Vagina (tissue), 2 donors: ENCODE results near the gene ZRANB1. TPM values are rescaled to one million over a fixed set of nuclear protein-coding genes. Genes with fewer than 3 reads are reported as not detected.

ENCODE experiments used
- DNase-seq, 2 donors: peaks; one replicate each; pipeline ENCODE4 v3.0.0-alpha.2; 2017; ENCODE audit errors: extremely low spot score in 2 of 2
- H3K27ac ChIP-seq: fragments of 200-600 bp; sonication (generic); one replicate; pipeline ENCODE4 v1.5.1; 2019
- H3K27me3 ChIP-seq: fragments of 200-600 bp; sonication (generic); one replicate; pipeline ENCODE4 v1.5.1; 2019
- H3K36me3 ChIP-seq, 2 donors: fragments of 200-600 bp; sonication (generic); one replicate each; pipeline ENCODE4 v1.5.1; 2017 to 2019
- H3K4me1 ChIP-seq: fragments of 200-600 bp; sonication (generic); one replicate; pipeline ENCODE4 v1.5.1; 2019
- H3K4me3 ChIP-seq, 2 donors: fragments of 200-600 bp; sonication (generic); 1 replicate in 1 of 2; 2 replicates in 1 of 2; pipeline ENCODE4 v1.5.1; 2016 to 2019
- H3K9me3 ChIP-seq: fragments of 200-600 bp; sonication (generic); one replicate; pipeline ENCODE4 v1.5.1; 2019
- POLR2A ChIP-seq, 2 donors: fragments of 450-650 bp; IDR thresholded peaks; one replicate each; pipeline ENCODE4 v1.6.1; 2017; ENCODE audit warnings: antibody characterized with exemption in 2 of 2, mild to moderate bottlenecking in 2 of 2, moderate library complexity in 2 of 2
- POLR2AphosphoS5 ChIP-seq, 2 donors: sonication (generic); formaldehyde crosslinking; IDR thresholded peaks; one replicate each; pipeline ENCODE4 v1.9.0; 2017; ENCODE audit warnings: antibody characterized with exemption in 2 of 2, mild to moderate bottlenecking in 2 of 2, low read depth in 1 of 2; ENCODE audit not compliant: insufficient read depth in 1 of 2
- intact Hi-C: fragments of 100-400 bp; cut with DNase I; formaldehyde crosslinking; loops from one replicate; pipeline ENCODE4 v1.15.1; 2023
- total RNA-seq: library from RNA; depleted of rRNA; stranded (reverse); fragments of >200 nt; gene quantifications from one replicate; pipeline ENCODE4 v1.2.3, GENCODE V29; 2016
- TF ChIP-seq, protein P1 (sequence below), 3 experiments: fragments of 450-650 bp in 2 of 3; fragments of 200-600 bp in 1 of 3; sonication (generic) in 1 of 3; IDR thresholded peaks; one replicate each; pipeline ENCODE4 v1.5.1; 2017 to 2019; ENCODE audit warnings: antibody characterized with exemption in 3 of 3, mild to moderate bottlenecking in 2 of 3, moderate library complexity in 2 of 3

ZRANB1 gene
- total RNA-seq, 1 donor from 2014 or later: 23.8 TPM

DNA sequence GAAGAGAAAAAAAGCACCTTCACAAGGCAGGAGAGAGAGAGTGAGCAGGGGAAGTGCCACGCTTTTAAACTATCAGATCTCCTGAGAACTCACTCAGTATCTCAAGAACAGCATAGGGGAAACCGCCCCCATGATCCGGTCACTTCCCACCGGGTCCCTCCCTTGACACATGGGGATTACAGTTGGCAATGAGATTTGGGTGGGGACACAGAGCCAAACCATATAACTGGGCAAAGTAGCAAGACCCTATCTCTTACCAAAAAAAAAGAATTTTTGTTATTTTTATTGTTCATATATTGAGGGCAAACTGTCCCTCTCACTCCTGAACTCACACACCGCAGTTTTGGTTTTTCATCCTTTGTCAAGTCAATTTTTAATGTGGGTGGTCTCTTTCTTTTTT, 18.2 kb upstream of the ZRANB1 start:
- Histone ChIP-seq H3K4me3 (no peak overlapping the region), H3K27me3 (no peaks in the 10 kb centered on the region), H3K4me1 (peaks cover 80% of the 10 kb centered on the region), H3K27ac (no peak overlapping the region), H3K9me3 (no peaks in the 10 kb centered on the region), H3K36me3 (peaks cover 0 to 14% of the 10 kb centered on the region in 2 donors)
- intact Hi-C loops: no loop called here
- TF ChIP-seq POLR2A (IDR thresholded peaks at IDR 0.05) (no peak), POLR2AphosphoS5 (IDR thresholded peaks at IDR 0.05; ENCODE audit: insufficient read depth in 1 of 2, low read depth in 1 of 2) (no peak)
- TF ChIP-seq, protein P1, sequence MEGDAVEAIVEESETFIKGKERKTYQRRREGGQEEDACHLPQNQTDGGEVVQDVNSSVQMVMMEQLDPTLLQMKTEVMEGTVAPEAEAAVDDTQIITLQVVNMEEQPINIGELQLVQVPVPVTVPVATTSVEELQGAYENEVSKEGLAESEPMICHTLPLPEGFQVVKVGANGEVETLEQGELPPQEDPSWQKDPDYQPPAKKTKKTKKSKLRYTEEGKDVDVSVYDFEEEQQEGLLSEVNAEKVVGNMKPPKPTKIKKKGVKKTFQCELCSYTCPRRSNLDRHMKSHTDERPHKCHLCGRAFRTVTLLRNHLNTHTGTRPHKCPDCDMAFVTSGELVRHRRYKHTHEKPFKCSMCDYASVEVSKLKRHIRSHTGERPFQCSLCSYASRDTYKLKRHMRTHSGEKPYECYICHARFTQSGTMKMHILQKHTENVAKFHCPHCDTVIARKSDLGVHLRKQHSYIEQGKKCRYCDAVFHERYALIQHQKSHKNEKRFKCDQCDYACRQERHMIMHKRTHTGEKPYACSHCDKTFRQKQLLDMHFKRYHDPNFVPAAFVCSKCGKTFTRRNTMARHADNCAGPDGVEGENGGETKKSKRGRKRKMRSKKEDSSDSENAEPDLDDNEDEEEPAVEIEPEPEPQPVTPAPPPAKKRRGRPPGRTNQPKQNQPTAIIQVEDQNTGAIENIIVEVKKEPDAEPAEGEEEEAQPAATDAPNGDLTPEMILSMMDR (IDR thresholded peaks at IDR 0.05): no peak
- no peak for DNase-seq

DNA sequence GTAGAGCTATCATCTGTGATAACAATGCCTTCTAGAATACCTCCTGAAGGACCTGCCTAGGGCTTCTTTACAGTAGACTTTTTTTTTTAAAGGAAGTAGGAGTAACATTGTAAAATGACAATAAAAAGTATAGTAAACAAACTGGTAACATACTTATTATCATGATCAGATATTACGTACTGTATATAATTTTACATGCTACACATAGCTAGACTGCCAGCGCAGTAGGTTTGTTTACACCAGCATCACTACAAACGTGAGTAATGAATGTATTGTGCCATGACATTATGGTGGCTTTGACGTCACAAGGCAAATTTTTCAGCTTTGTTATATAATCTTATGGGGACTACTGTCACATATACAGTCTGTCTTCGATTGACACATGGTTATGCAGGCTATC, 15.4 kb upstream of the ZRANB1 start:
- Histone ChIP-seq H3K27me3 (no peaks in the 10 kb centered on the region), H3K9me3 (no peaks in the 10 kb centered on the region), H3K36me3 (peaks cover 0 to 14% of the 10 kb centered on the region in 2 donors), H3K4me3 (no peak overlapping the region), H3K4me1 (peaks cover 59% of the 10 kb centered on the region), H3K27ac (no peak overlapping the region)
- intact Hi-C loops: no loop called here
- TF ChIP-seq POLR2A (IDR thresholded peaks at IDR 0.05) (no peak), POLR2AphosphoS5 (IDR thresholded peaks at IDR 0.05; ENCODE audit: insufficient read depth in 1 of 2, low read depth in 1 of 2) (no peak)
- TF ChIP-seq, protein P1 (IDR thresholded peaks at IDR 0.05): no peak
- no peak for DNase-seq

DNA sequence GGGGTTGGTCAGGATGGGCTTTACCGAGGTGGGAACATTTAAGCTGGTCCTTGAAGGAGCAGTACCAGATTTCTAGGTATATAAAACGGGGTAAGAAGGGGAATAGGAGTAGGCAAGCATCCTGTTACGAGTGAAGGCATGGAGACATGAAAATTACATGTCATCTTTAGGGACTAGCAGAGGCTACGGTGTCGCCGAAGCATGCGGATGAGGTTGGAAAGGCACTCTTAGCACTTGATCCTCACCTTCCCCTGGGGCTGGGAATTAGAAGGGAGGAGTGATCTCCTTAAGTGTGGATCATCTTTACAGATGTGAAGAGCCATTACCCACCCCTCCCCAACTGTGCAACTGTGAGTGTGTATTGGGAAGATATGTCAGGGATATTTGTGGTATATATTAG, 13.8 kb upstream of the ZRANB1 start:
- TF ChIP-seq POLR2A (IDR thresholded peaks at IDR 0.05) (no peak), POLR2AphosphoS5 (IDR thresholded peaks at IDR 0.05; ENCODE audit: insufficient read depth in 1 of 2, low read depth in 1 of 2) (no peak)
- TF ChIP-seq, protein P1 (IDR thresholded peaks at IDR 0.05): no peak
- H3K4me1 ChIP-seq: peaks cover 47% of the 10 kb centered on the region

DNA sequence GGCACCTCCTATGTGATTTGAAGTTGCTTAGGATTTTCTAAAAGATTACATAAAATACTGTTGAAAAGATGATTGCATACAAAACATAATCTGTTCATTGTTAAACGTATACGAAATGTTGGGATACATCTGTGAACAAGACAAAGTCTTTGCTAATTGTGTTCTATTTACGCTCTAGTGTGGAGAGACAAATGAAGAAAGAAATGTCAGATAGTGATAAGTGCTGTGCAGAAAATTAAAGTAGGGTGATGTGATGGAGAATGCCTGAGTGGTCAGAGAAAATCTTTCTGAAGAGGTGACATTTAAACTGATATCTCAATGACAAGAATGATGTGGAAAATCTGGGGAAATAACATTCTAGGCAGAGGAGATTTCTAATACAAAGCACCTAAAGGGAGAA, 13.4 kb upstream of the ZRANB1 start:
- intact Hi-C loops: no loop called here

More for the DNA sequence above, 13.8 kb upstream of the ZRANB1 start:
- no peak overlapping the region for H3K4me3 ChIP-seq
- H3K36me3 ChIP-seq: peaks cover 0 to 8% of the 10 kb centered on the region in 2 donors
- no peaks in the 10 kb centered on the region for H3K27me3 ChIP-seq
- intact Hi-C loops: no loop called here
- no peaks in the 10 kb centered on the region for H3K9me3 ChIP-seq
- no peak overlapping the region for H3K27ac ChIP-seq
- no peak for DNase-seq

DNA sequence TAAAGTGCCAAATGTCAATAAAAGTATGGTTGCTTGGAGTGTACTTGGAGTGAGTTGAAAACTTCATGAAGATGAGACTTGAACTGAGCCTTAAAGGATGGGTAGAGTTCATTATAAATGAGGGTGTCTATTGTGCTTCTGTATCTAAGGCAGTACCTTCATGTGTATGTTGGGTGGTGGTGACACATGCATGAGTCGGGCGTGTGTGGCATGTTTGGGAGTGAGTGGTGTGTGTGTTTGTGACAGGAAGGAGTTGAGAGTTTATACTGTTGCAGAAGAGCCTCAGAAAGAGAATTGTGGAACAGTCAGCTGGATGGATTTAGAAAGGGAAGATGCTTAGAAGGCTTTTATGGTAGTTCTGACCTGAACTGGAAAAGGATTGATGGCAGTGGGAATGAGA, 6.0 kb upstream of the ZRANB1 start:
- intact Hi-C loops: no loop called here
- Histone ChIP-seq H3K36me3 (no peaks in the 10 kb centered on the region), H3K27ac (no peak overlapping the region), H3K9me3 (no peaks in the 10 kb centered on the region), H3K4me3 (no peak overlapping the region), H3K4me1 (peaks cover 31% of the 10 kb centered on the region), H3K27me3 (no peaks in the 10 kb centered on the region)
- TF ChIP-seq, protein P1 (IDR thresholded peaks at IDR 0.05): no peak
- TF ChIP-seq POLR2A (IDR thresholded peaks at IDR 0.05): no peak
- no peak for TF ChIP-seq POLR2AphosphoS5 (IDR thresholded peaks at IDR 0.05; ENCODE audit: insufficient read depth in 1 of 2, low read depth in 1 of 2)
- no peak for DNase-seq

More for the DNA sequence above, 13.4 kb upstream of the ZRANB1 start:
- no peaks in the 10 kb centered on the region for H3K9me3 ChIP-seq
- H3K36me3 ChIP-seq: peaks cover 0 to 7% of the 10 kb centered on the region in 2 donors
- peaks cover 45% of the 10 kb centered on the region for H3K4me1 ChIP-seq
- no peak for TF ChIP-seq POLR2A (IDR thresholded peaks at IDR 0.05)
- TF ChIP-seq POLR2AphosphoS5 (IDR thresholded peaks at IDR 0.05; ENCODE audit: insufficient read depth in 1 of 2, low read depth in 1 of 2): no peak
- TF ChIP-seq, protein P1 (IDR thresholded peaks at IDR 0.05): no peak
- H3K27me3 ChIP-seq: no peaks in the 10 kb centered on the region
- H3K4me3 ChIP-seq: no peak overlapping the region
- no peak overlapping the region for H3K27ac ChIP-seq
- DNase-seq: no peak
